Left cardiac atrium (tissue), 4 donors: Measurements from ENCODE around the gene BMERB1. TPM values are rescaled to one million over a fixed set of nuclear protein-coding genes. Genes with fewer than 3 reads are reported as not detected.
"Not testable (repeated sequence)": the region's sequence is repeated elsewhere in the genome, so short reads cannot be mapped to it uniquely, and the experiment has no call there.

ENCODE experiments used
- ATAC-seq, 2 donors: fragments of 200-7000 bp; cut with Tn5 transposase; one replicate each; pipeline ENCODE4 v1.9.1; 2020; ENCODE audit warnings: mild to moderate bottlenecking in 2 of 2, moderate library complexity in 2 of 2
- DNase-seq: peaks from one replicate; pipeline ENCODE4 v3.0.0-alpha.2; 2020
- intact Hi-C, 2 donors: fragments of 100-400 bp; cut with DNase I; formaldehyde crosslinking; loops; one replicate each; pipeline versions ENCODE4 v1.14.1 to v1.15.1; 2022 to 2023
- total RNA-seq, 2 donors: library from RNA; stranded (reverse); fragmentation: NEBNext Ultra II Directional; extraction: Animal tissue kit (Norgen Biotek cat#: 25700); gene quantifications; one replicate each; pipeline ENCODE4 v1.2.1, GENCODE V29; 2021
- donor health status: DM: no; HTN: yes; CAD: no.
- donor health status: DM: no; HTN: yes; CAD: no; lungs with severe emphysema.
- donor health status: DM: yes; HTN: yes; CAD: no.
- donor health status: Dilated cardiomyopathy.

Gene BMERB1
- total RNA-seq, 2 donors from 2014 or later = 50.0 to 74.3 TPM

GRCh38 chr16:15536843-15537242, 102.5 kb downstream of the BMERB1 start:
- intact Hi-C loops = no loop called here

GRCh38 chr16:15538507-15538906, 104.1 kb downstream of the BMERB1 start:
- ATAC-seq (no peak), DNase-seq (no peak)
- intact Hi-C loops = no loop called here

More at GRCh38 chr16:15536843-15537242, 102.5 kb downstream of the BMERB1 start:
- ATAC-seq (no peak), DNase-seq (no peak)

- ATAC-seq (no peak), DNase-seq (no peak)
- intact Hi-C loops = no loop called here
These were observed 104.8 kb downstream of the BMERB1 start for GRCh38 chr16:15539197-15539596.

- DNase-seq (no peak), ATAC-seq (no peak)
- intact Hi-C loops = no loop called here
These were observed 107.9 kb downstream of the BMERB1 start for GRCh38 chr16:15542261-15542660.

- DNase-seq (no peak), ATAC-seq (no peak)
- intact Hi-C loops = no loop called here
These were observed 108.5 kb downstream of the BMERB1 start for GRCh38 chr16:15542734-15543347.

GRCh38 chr16:15544405-15544804, 110.0 kb downstream of the BMERB1 start:
- ATAC-seq = no peak

GRCh38 chr16:15545544-15545943, 111.2 kb downstream of the BMERB1 start:
- intact Hi-C loops = no loop called here
- no peak for ATAC-seq
- no peak for DNase-seq

More at GRCh38 chr16:15544405-15544804, 110.0 kb downstream of the BMERB1 start:
- intact Hi-C loops = no loop called here
- no peak for DNase-seq

GRCh38 chr16:15547072-15547767, 112.8 kb downstream of the BMERB1 start:
- DNase-seq, ATAC-seq, intact Hi-C loops: not testable (repeated sequence)

- no peak for ATAC-seq
- intact Hi-C loops = no loop called here
- no peak for DNase-seq
These were observed 113.3 kb downstream of the BMERB1 start for GRCh38 chr16:15547768-15548096.

- DNase-seq (no peak), ATAC-seq (no peak)
- intact Hi-C loops = no loop called here
These were observed 114.1 kb downstream of the BMERB1 start for GRCh38 chr16:15548482-15548891.

GRCh38 chr16:15552507-15552906, 118.1 kb downstream of the BMERB1 start:
- DNase-seq (no peak), ATAC-seq (no peak)

GRCh38 chr16:15553313-15554088, 119.1 kb downstream of the BMERB1 start:
- no peak for ATAC-seq
- intact Hi-C loops = loop anchor here in 1 of 2 donors (5.0 kb wide), 1 partner anchor 126 kb away; no protein-coding TSS in a partner anchor
- DNase-seq = no peak

More at GRCh38 chr16:15552507-15552906, 118.1 kb downstream of the BMERB1 start:
- intact Hi-C loops = loop anchor here in 1 of 2 donors (5.0 kb wide), 1 partner anchor 125 kb away; no protein-coding TSS in a partner anchor

GRCh38 chr16:15556130-15556529, 121.7 kb downstream of the BMERB1 start:
- intact Hi-C loops = no loop called here
- DNase-seq (no peak), ATAC-seq (no peak)

GRCh38 chr16:15557258-15557657, 122.9 kb downstream of the BMERB1 start:
- intact Hi-C loops = no loop called here
- ATAC-seq (no peak), DNase-seq (no peak)

- no peak for DNase-seq
- no peak for ATAC-seq
- intact Hi-C loops = no loop called here
These were observed 124.8 kb downstream of the BMERB1 start for GRCh38 chr16:15559176-15559575.

GRCh38 chr16:15564604-15565339, 130.4 kb downstream of the BMERB1 start:
- DNase-seq (no peak), ATAC-seq (peak in 1 of 2 donors; percentile 20)
- intact Hi-C loops = no loop called here

- intact Hi-C loops = no loop called here
- no peak for ATAC-seq
These were observed 131.7 kb downstream of the BMERB1 start for GRCh38 chr16:15566095-15566494.

GRCh38 chr16:15567823-15568222, 133.4 kb downstream of the BMERB1 start:
- ATAC-seq (no peak), DNase-seq (no peak)
- intact Hi-C loops = no loop called here

More at GRCh38 chr16:15566095-15566494, 131.7 kb downstream of the BMERB1 start:
- no peak for DNase-seq

- ATAC-seq, DNase-seq, intact Hi-C loops: not testable (repeated sequence)
These were observed 136.3 kb downstream of the BMERB1 start for GRCh38 chr16:15570666-15571065.
